PC-9 (cell line): ENCODE data around the gene GHR. TPM values are rescaled to one million over a fixed set of nuclear protein-coding genes. Genes with fewer than 3 reads are reported as not detected.

Source experiments
- BruUV-seq: library from RNA; stranded (reverse); fragments of 400-500 nt; replicated peaks from 2 replicates; lab custom pipeline; 2021; lab: Mats Ljungman, UMichigan
- CTCF ChIA-PET: fragments of 300-600 bp; sonication (Branson Sonifier 250); formaldehyde crosslinking; loops from one replicate; lab custom pipeline; 2022; ENCODE audit warnings: antibody characterized with exemption; lab: Charles Lee
- POLR2A ChIA-PET: fragments of 300-600 bp; sonication (Branson Sonifier 250); formaldehyde crosslinking; loops from one replicate; lab custom pipeline; 2022; ENCODE audit warnings: antibody characterized with exemption; ENCODE audit not compliant: unreplicated experiment; lab: Charles Lee
- DNase-seq, 2 experiments: peaks; one replicate each; pipeline versions ENCODE4 v3.0.0 to v3.0.0-alpha.2; 2015 to 2022; ENCODE audit warnings: mixed read lengths in 1 of 2
- H2AFZ ChIP-seq: fragments of 200-600 bp; sonication (generic); 2 replicates; pipeline ENCODE4 v1.8.1; 2017; ENCODE audit warnings: antibody characterized with exemption
- H3F3A ChIP-seq: fragments of 200-600 bp; sonication (generic); 2 replicates; pipeline ENCODE4 v1.8.1; 2017; ENCODE audit warnings: antibody characterized with exemption, mild to moderate bottlenecking, low read depth; ENCODE audit not compliant: insufficient read depth
- H3K27ac ChIP-seq: fragments of 200-600 bp; sonication (generic); 2 replicates; pipeline ENCODE4 v1.6.1; 2016; ENCODE audit warnings: mixed run types
- H3K27me3 ChIP-seq: fragments of 200-600 bp; sonication (generic); 2 replicates; pipeline ENCODE4 v1.6.1; 2016; ENCODE audit warnings: low read depth, mixed run types; ENCODE audit not compliant: insufficient read depth
- H3K36me3 ChIP-seq: fragments of 200-600 bp; sonication (generic); 2 replicates; pipeline ENCODE4 v1.6.1; 2016; ENCODE audit warnings: low read depth, mixed run types
- H3K4me1 ChIP-seq: fragments of 200-600 bp; sonication (generic); replicated peaks from 2 replicates; pipeline ENCODE4 v1.6.1; 2016; ENCODE audit warnings: mixed run types; ENCODE audit not compliant: insufficient read depth
- H3K4me2 ChIP-seq: fragments of 200-600 bp; sonication (generic); 2 replicates; pipeline ENCODE4 v1.6.1; 2017; ENCODE audit warnings: mixed run types
- H3K4me3 ChIP-seq: fragments of 200-600 bp; sonication (generic); 2 replicates; pipeline ENCODE4 v1.6.1; 2016; ENCODE audit warnings: mixed run types
- H3K79me2 ChIP-seq: fragments of 200-600 bp; sonication (generic); 2 replicates; pipeline ENCODE4 v1.6.1; 2017; ENCODE audit warnings: low read depth, mixed run types
- H3K9me2 ChIP-seq: fragments of 200-600 bp; sonication (generic); 2 replicates; pipeline ENCODE4 v1.8.1; 2017; ENCODE audit warnings: mild to moderate bottlenecking; ENCODE audit not compliant: insufficient read depth
- H3K9me3 ChIP-seq: fragments of 200-600 bp; sonication (generic); 2 replicates; pipeline ENCODE4 v1.8.1; 2016; ENCODE audit warnings: low read depth; ENCODE audit not compliant: insufficient read depth
- H4K20me1 ChIP-seq: fragments of 200-600 bp; sonication (generic); 2 replicates; pipeline ENCODE4 v1.8.1; 2017; ENCODE audit not compliant: insufficient read depth
- EZH2 ChIP-seq: fragments of 200-600 bp; sonication (generic); IDR thresholded peaks from 2 replicates; pipeline ENCODE4 v1.8.0; 2017; ENCODE audit warnings: antibody characterized with exemption, low read depth
- intact Hi-C: fragments of 100-400 bp; cut with micrococcal nuclease; formaldehyde crosslinking; loops from one replicate; pipeline ENCODE4 v1.10.0; 2022; ENCODE audit not compliant: unreplicated experiment
- total RNA-seq: library from RNA; stranded (reverse); gene quantifications from 2 replicates; pipeline ENCODE4 v1.2.3, GENCODE V29; 2021
- TF ChIP-seq, protein P1 (sequence below): fragments of 200-600 bp; sonication (generic); conservative IDR thresholded peaks from 2 replicates; pipeline ENCODE4 v1.6.1; 2017; ENCODE audit warnings: mixed run types, antibody characterized with exemption, mild to moderate bottlenecking, moderate library complexity

Gene GHR
- total RNA-seq, 1 experiment from 2014 or later = not detected

DNA sequence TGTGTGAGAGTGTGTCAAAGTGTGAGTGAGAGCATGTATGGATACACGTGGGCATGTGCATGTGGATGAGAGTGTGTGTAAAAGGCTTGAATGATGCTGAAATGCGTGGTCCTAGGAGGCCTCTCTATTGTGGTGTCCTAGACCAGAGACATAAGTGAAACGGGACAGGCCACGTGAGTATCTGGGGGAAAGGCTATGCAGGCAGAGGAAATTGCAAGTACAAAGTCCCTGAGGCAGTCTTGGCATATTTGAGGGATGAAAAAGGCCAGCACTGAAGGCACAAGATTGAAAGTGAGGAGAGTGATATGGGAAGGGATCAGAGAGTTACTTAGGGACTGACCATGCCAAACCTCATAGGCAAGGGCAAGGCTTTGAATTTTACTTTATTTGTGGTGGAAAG is 266.2 kb downstream of the GHR start:
- H2AFZ ChIP-seq = no peak overlapping the region
- no peaks in the 10 kb centered on the region for H4K20me1 ChIP-seq
- no peak overlapping the region for H3K4me3 ChIP-seq
- H3K4me2 ChIP-seq = no peak overlapping the region
- H3K4me1 ChIP-seq = no peaks in the 10 kb centered on the region
- H3F3A ChIP-seq = no peaks in the 10 kb centered on the region
- no peaks in the 10 kb centered on the region for H3K9me2 ChIP-seq
- H3K9me3 ChIP-seq = no peaks in the 10 kb centered on the region
- intact Hi-C loops = no loop called here
- TF ChIP-seq EZH2 = no peak
- TF ChIP-seq, protein P1, sequence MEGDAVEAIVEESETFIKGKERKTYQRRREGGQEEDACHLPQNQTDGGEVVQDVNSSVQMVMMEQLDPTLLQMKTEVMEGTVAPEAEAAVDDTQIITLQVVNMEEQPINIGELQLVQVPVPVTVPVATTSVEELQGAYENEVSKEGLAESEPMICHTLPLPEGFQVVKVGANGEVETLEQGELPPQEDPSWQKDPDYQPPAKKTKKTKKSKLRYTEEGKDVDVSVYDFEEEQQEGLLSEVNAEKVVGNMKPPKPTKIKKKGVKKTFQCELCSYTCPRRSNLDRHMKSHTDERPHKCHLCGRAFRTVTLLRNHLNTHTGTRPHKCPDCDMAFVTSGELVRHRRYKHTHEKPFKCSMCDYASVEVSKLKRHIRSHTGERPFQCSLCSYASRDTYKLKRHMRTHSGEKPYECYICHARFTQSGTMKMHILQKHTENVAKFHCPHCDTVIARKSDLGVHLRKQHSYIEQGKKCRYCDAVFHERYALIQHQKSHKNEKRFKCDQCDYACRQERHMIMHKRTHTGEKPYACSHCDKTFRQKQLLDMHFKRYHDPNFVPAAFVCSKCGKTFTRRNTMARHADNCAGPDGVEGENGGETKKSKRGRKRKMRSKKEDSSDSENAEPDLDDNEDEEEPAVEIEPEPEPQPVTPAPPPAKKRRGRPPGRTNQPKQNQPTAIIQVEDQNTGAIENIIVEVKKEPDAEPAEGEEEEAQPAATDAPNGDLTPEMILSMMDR = no peak
- POLR2A ChIA-PET = no interaction called here
- no peaks in the 10 kb centered on the region for H3K27me3 ChIP-seq
- no peak overlapping the region for H3K27ac ChIP-seq
- BruUV-seq = no TSS peak
- no peaks in the 10 kb centered on the region for H3K36me3 ChIP-seq
- CTCF ChIA-PET = no interaction called here
- DNase-seq = peak in 1 of 2 experiments; percentile 21
- H3K79me2 ChIP-seq = no peaks in the 10 kb centered on the region

DNA sequence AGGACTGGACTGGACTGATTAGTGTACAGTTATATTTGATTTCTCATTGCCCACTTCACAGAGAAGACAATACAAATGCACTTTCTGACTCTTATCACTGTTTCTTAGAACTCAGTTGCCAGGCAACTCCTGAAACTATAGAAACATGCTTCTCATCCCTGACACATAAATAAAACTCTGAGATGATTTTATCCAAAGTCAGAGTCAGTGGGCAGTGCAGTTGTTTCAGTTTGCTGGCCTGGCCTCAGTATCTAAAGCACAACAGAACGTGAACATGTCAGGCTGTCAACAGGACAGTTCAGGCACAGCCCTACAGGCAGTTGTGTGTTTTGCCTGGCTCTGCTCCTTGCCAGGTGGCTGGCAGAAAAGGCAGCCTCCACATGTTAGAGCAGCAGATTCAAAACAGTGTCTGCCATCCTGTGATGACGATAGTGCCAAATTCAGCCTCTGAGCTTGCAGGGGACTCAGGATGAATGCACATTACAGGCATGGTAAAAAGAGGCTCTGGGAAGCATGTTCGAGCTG is 268.2 kb downstream of the GHR start:
- peak in 1 of 2 experiments; percentile 25 for DNase-seq
- Histone ChIP-seq H3K9me2 (no peaks in the 10 kb centered on the region), H3K4me2 (no peak overlapping the region), H2AFZ (no peak overlapping the region), H3K27me3 (no peaks in the 10 kb centered on the region), H3K4me1 (no peaks in the 10 kb centered on the region), H3K9me3 (no peaks in the 10 kb centered on the region), H3K4me3 (no peak overlapping the region), H3K27ac (no peak overlapping the region), H3F3A (no peaks in the 10 kb centered on the region), H3K79me2 (no peaks in the 10 kb centered on the region), H4K20me1 (no peaks in the 10 kb centered on the region), H3K36me3 (no peaks in the 10 kb centered on the region)
- ChIA-PET CTCF (no interaction called here), POLR2A (no interaction called here)
- intact Hi-C loops = no loop called here
- no TSS peak for BruUV-seq
- TF ChIP-seq, protein P1 = no peak
- TF ChIP-seq EZH2 = no peak

DNA sequence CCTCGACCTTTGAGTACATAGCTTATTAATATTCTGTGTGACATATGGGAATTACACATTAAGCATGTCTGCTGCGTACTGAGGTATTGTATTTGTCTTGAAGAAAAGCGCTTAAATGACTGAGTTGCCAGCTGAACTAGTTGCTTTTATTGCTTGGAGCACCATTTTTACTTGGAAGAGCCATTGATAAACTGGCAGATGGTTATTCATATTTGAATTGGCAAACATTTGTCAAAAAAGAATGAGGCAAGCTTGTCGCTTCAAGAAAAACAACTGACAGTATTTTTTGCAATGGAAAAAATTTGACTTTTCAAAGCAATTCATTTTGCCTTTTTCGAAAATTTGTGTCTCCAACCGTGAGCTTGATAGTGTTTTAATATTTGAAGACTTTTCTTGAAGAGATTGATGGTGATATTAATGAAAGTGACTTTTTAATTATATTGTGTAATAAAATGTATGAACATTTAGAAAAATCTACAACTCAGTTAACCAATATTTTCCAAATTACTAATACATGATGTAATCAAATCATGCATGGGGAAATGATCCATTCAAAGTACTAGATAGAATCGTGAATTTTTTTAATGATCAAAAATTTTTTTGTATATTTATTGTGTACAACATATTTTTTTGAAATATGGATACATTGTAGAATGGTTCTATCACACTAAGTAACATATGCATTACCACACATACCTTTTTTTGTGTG is 278.3 kb downstream of the GHR start:
- Histone ChIP-seq H3K4me3 (no peak overlapping the region), H3K9me3 (no peaks in the 10 kb centered on the region), H3K36me3 (no peaks in the 10 kb centered on the region), H2AFZ (no peak overlapping the region), H3K9me2 (no peaks in the 10 kb centered on the region), H4K20me1 (no peaks in the 10 kb centered on the region), H3K4me1 (no peaks in the 10 kb centered on the region), H3K27me3 (no peaks in the 10 kb centered on the region), H3K27ac (no peak overlapping the region), H3K4me2 (no peak overlapping the region), H3F3A (no peaks in the 10 kb centered on the region), H3K79me2 (no peaks in the 10 kb centered on the region)
- intact Hi-C loops = no loop called here
- POLR2A ChIA-PET = no interaction called here
- BruUV-seq = no TSS peak
- no peak for TF ChIP-seq EZH2
- TF ChIP-seq, protein P1 = no peak
- DNase-seq = no peak
- CTCF ChIA-PET = no interaction called here
